Peyer's patch (tissue), 4 donors: ENCODE measurements around the gene AQP6.

Experiments used
- CTCF ChIP-seq, 6 experiments: fragments of 450-650 bp in 4 of 6; fragments of 200-600 bp in 2 of 6; sonication (generic) in 1 of 6; IDR thresholded peaks; one replicate each; pipeline ENCODE4 v1.5.1; 2017 to 2019; ENCODE audit warnings: antibody characterized with exemption in 6 of 6, mild to moderate bottlenecking in 3 of 6, moderate library complexity in 1 of 6
- POLR2A ChIP-seq, 2 donors: fragments of 450-650 bp; IDR thresholded peaks; one replicate each; pipeline ENCODE4 v1.5.1; 2017; ENCODE audit warnings: antibody characterized with exemption in 2 of 2, mild to moderate bottlenecking in 2 of 2, moderate library complexity in 2 of 2

GRCh38 chr12:49973361-49973830, 649 bp downstream of the AQP6 start:
- TF ChIP-seq CTCF (IDR thresholded peaks at IDR 0.05) (no peak), POLR2A (IDR thresholded peaks at IDR 0.05) (no peak)
